GM23338 (cell line): ENCODE results near the gene FERMT3. TPM values are rescaled to one million over a fixed set of nuclear protein-coding genes. Genes with fewer than 3 reads are reported as not detected.
A peak's percentile ranks its signal among the peaks of the same experiment; 100 is the strongest.

ENCODE experiments used
- CREB1 ChIP-seq: fragments of 250-450 bp; sonication (Bioruptor Pico); IDR thresholded peaks from 2 replicates; pipeline ENCODE4 v1.5.0; 2020; ENCODE audit warnings: low read depth, mild to moderate bottlenecking, moderate library complexity
- EZH2 ChIP-seq: fragments of 200-600 bp; sonication (generic); IDR thresholded peaks from one replicate; pipeline ENCODE4 v1.8.0; 2017; ENCODE audit warnings: antibody characterized with exemption, mild to moderate bottlenecking, low read depth; ENCODE audit not compliant: unreplicated experiment
- EZH2phosphoT487 ChIP-seq: fragments of 200-600 bp; sonication (generic); IDR thresholded peaks from one replicate; pipeline ENCODE4 v1.8.1; 2018; ENCODE audit warnings: antibody characterized with exemption; ENCODE audit not compliant: unreplicated experiment
- JUNB ChIP-seq: IDR thresholded peaks from one replicate; pipeline ENCODE4 v1.6.1; 2016; ENCODE audit warnings: antibody characterized with exemption; ENCODE audit not compliant: unreplicated experiment
- NANOG ChIP-seq: IDR thresholded peaks from 2 replicates; pipeline ENCODE4 v1.6.1; 2016; ENCODE audit warnings: antibody characterized with exemption, borderline replicate concordance
- STAT1 ChIP-seq: IDR thresholded peaks from one replicate; pipeline ENCODE4 v1.6.1; 2016; ENCODE audit warnings: antibody characterized with exemption; ENCODE audit not compliant: unreplicated experiment
- ZNF331 ChIP-seq: fragments of 250-450 bp; sonication (Bioruptor Pico); IDR thresholded peaks from 2 replicates; pipeline ENCODE4 v1.5.0; 2020; ENCODE audit warnings: low read depth, mild to moderate bottlenecking, moderate library complexity
- polyA plus RNA-seq: library from polyadenylated mRNA; unstranded; fragments of >200 nt; fragmentation: Nextera tagmentation; extraction: Ambion mirVana; gene quantifications from 2 replicates; pipeline ENCODE4 v1.2.1, GENCODE V29; 2016
- total RNA-seq: library from RNA; depleted of rRNA; stranded (reverse); fragments of >200 nt; shearing (Covaris generic); gene quantifications from 2 replicates; pipeline ENCODE4 v1.2.3, GENCODE V29; 2014
- TF ChIP-seq, protein P1 (sequence below): fragments of 250-450 bp; sonication (Bioruptor Pico); IDR thresholded peaks from 2 replicates; pipeline ENCODE4 v1.5.0; 2020; ENCODE audit warnings: mild to moderate bottlenecking, moderate library complexity
- TF ChIP-seq, protein P2 (sequence below): IDR thresholded peaks from 2 replicates; pipeline ENCODE4 v1.6.1; 2016; ENCODE audit warnings: antibody characterized with exemption
- TF ChIP-seq, protein P3 (sequence below), 2 experiments: fragments of 200-600 bp in 1 of 2; sonication (generic) in 1 of 2; conservative IDR thresholded peaks; 2 replicates each; pipeline versions ENCODE4 v1.5.1 to v1.6.1; 2016 to 2017; ENCODE audit warnings: antibody characterized with exemption in 2 of 2, low read depth in 2 of 2, mild to moderate bottlenecking in 2 of 2, moderate library complexity in 1 of 2

Gene FERMT3
- total and polyA plus RNA-seq, 2 experiments from 2014 or later, result 1.5 to 1.6 TPM

DNA sequence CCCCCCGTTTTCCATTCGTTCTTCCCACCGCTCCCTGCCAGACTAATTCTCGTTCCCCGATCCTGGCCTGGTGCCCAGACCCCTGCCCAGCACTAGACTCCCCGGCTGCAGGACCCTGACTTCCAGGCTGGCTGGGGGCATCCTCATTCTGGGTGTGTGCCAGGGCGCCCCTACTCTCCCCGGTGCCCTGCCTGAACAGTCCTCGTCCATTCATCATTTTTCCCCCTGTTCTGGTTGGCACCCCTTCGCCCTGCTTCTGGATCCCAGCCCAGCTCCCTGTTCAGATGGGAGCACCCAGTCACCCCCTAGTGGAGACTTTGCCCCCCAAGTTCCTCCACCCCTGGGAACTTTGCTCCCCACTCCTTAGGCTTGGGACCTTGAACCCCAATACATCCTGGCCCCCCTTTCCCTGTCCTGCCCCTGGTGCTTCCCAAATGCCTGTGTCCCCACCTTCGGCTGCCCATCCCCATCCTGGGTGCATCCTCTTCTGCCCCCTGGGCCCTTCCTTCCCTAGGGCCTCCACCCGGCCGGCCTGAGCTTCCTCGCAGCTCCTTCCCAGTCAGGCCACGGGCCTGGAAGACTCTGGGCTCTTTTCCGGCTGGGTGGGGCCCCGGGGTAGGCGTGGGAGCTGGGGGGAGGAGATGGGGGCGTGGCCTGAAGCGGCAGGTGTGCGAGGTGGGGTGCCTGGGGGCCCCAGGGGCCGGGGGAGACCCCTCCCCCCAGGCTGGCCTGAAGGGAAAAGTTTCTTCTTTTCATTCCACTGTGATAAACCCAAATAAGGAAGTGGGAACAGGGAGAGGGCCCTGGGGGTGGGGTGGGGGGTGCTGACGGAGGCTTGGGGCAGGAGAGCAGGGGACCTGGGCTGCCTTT lies 45.7 kb downstream of the FERMT3 start (continued):
- TF ChIP-seq, protein P1, sequence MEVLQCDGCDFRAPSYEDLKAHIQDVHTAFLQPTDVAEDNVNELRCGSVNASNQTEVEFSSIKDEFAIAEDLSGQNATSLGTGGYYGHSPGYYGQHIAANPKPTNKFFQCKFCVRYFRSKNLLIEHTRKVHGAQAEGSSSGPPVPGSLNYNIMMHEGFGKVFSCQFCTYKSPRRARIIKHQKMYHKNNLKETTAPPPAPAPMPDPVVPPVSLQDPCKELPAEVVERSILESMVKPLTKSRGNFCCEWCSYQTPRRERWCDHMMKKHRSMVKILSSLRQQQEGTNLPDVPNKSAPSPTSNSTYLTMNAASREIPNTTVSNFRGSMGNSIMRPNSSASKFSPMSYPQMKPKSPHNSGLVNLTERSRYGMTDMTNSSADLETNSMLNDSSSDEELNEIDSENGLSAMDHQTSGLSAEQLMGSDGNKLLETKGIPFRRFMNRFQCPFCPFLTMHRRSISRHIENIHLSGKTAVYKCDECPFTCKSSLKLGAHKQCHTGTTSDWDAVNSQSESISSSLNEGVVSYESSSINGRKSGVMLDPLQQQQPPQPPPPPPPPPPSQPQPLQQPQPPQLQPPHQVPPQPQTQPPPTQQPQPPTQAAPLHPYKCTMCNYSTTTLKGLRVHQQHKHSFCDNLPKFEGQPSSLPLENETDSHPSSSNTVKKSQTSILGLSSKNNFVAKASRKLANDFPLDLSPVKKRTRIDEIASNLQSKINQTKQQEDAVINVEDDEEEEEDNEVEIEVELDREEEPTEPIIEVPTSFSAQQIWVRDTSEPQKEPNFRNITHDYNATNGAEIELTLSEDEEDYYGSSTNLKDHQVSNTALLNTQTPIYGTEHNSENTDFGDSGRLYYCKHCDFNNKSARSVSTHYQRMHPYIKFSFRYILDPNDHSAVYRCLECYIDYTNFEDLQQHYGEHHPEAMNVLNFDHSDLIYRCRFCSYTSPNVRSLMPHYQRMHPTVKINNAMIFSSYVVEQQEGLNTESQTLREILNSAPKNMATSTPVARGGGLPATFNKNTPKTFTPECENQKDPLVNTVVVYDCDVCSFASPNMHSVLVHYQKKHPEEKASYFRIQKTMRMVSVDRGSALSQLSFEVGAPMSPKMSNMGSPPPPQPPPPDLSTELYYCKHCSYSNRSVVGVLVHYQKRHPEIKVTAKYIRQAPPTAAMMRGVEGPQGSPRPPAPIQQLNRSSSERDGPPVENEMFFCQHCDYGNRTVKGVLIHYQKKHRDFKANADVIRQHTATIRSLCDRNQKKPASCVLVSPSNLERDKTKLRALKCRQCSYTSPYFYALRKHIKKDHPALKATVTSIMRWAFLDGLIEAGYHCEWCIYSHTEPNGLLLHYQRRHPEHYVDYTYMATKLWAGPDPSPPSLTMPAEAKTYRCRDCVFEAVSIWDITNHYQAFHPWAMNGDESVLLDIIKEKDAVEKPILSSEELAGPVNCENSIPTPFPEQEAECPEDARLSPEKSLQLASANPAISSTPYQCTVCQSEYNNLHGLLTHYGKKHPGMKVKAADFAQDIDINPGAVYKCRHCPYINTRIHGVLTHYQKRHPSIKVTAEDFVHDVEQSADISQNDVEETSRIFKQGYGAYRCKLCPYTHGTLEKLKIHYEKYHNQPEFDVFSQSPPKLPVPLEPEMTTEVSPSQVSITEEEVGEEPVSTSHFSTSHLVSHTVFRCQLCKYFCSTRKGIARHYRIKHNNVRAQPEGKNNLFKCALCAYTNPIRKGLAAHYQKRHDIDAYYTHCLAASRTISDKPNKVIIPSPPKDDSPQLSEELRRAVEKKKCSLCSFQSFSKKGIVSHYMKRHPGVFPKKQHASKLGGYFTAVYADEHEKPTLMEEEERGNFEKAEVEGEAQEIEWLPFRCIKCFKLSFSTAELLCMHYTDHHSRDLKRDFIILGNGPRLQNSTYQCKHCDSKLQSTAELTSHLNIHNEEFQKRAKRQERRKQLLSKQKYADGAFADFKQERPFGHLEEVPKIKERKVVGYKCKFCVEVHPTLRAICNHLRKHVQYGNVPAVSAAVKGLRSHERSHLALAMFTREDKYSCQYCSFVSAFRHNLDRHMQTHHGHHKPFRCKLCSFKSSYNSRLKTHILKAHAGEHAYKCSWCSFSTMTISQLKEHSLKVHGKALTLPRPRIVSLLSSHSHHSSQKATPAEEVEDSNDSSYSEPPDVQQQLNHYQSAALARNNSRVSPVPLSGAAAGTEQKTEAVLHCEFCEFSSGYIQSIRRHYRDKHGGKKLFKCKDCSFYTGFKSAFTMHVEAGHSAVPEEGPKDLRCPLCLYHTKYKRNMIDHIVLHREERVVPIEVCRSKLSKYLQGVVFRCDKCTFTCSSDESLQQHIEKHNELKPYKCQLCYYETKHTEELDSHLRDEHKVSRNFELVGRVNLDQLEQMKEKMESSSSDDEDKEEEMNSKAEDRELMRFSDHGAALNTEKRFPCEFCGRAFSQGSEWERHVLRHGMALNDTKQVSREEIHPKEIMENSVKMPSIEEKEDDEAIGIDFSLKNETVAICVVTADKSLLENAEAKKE (CRISPR knock-in tag), result no peak
- TF ChIP-seq, protein P2, sequence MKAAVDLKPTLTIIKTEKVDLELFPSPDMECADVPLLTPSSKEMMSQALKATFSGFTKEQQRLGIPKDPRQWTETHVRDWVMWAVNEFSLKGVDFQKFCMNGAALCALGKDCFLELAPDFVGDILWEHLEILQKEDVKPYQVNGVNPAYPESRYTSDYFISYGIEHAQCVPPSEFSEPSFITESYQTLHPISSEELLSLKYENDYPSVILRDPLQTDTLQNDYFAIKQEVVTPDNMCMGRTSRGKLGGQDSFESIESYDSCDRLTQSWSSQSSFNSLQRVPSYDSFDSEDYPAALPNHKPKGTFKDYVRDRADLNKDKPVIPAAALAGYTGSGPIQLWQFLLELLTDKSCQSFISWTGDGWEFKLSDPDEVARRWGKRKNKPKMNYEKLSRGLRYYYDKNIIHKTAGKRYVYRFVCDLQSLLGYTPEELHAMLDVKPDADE, result no peak
- TF ChIP-seq CREB1 (CRISPR knock-in tag) (0 out of 2 replicates have a peak, but pooled peaks have one; percentile 3), NANOG (no peak), JUNB (no peak), EZH2 (no peak), STAT1 (no peak), ZNF331 (CRISPR knock-in tag) (no peak), EZH2phosphoT487 (no peak)
- TF ChIP-seq, protein P3, sequence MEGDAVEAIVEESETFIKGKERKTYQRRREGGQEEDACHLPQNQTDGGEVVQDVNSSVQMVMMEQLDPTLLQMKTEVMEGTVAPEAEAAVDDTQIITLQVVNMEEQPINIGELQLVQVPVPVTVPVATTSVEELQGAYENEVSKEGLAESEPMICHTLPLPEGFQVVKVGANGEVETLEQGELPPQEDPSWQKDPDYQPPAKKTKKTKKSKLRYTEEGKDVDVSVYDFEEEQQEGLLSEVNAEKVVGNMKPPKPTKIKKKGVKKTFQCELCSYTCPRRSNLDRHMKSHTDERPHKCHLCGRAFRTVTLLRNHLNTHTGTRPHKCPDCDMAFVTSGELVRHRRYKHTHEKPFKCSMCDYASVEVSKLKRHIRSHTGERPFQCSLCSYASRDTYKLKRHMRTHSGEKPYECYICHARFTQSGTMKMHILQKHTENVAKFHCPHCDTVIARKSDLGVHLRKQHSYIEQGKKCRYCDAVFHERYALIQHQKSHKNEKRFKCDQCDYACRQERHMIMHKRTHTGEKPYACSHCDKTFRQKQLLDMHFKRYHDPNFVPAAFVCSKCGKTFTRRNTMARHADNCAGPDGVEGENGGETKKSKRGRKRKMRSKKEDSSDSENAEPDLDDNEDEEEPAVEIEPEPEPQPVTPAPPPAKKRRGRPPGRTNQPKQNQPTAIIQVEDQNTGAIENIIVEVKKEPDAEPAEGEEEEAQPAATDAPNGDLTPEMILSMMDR (conservative IDR thresholded peaks at IDR 0.05; ENCODE audit: low read depth in 2 of 2), result peak; percentile 48 to 52
